HG03066 (cell line): ENCODE measurements around the gene SPARC.
"Not testable (repeated sequence)": the region's sequence is repeated elsewhere in the genome, so short reads cannot be mapped to it uniquely, and the experiment has no call there.

Source experiments
- ATAC-seq: cut with Tn5 transposase; IDR thresholded peaks from one replicate; pipeline ENCODE4 v1.9.1; 2021; ENCODE audit warnings: low read depth; ENCODE audit not compliant: unreplicated experiment

Gene SPARC

DNA sequence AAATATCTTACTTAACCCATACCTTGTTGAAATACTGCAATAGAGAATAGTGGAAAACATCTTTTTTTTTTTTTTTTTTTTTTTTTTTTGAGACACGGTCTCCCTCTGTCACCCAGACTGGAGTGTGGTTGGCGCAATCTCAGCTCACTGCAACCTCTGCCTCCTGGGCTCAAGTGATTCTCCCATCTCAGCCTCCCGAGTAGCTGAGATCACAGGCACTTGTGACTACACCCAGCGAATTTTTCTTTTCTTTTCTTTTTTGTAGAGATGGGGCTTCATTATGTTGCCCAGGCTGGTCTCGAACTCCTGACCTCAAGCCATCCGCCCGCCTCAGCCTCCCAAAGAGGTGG, 6.6 kb downstream of the SPARC start:
- not testable (repeated sequence) for ATAC-seq

DNA sequence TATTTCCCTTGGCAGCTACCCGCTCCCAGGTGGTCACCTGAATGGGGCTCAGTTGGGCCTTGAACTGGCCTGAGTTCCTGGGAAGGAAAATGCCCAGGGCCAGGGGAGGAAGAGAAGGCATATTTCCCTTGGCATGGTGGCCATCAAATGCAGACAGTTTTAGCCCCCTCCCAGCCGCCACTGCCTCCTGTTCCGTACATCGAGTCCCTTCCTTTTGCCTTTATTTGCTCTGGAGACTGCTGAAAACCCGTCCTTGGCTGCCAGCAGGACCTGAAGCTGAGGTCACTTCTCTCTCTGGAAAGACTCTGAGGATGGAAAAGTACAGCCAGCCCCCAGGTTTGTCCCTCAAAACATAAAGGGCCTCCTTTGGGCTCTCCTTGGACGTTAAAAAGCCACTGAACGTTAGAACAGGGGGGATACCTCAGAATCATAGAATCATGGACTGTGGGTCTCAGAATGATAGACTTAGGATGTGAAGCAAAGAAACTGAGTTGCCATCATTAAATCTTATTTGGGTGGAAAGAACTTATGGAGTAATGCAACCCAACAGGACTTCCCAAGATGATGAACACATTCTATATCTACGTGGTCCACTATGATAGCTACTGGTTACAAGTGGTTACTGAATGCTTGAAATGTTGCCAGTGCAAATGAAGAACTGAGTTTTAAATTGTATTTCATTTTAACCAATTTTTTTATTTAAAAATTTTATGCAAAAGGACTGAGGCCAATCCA, 7.1 kb downstream of the SPARC start:
- ATAC-seq = no peak

DNA sequence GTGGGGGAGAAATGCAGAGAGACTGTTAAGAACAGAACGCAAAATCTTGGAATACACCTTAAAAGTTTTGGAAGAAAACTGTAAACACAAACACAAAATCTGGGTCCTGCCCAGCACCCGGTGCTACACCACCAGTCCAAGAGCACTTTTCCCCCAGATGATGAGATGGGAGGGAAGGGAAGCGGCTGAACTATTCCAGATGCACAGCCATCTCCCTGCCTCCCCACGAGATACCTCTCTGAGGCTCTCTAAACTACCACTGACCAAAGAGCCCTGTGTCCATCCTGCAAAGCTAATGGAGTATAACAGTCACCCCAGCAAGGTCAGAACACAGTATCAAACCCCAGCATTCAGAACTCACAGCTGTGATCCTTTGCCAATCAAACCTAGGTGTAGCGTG, 8.0 kb downstream of the SPARC start:
- no peak for ATAC-seq

DNA sequence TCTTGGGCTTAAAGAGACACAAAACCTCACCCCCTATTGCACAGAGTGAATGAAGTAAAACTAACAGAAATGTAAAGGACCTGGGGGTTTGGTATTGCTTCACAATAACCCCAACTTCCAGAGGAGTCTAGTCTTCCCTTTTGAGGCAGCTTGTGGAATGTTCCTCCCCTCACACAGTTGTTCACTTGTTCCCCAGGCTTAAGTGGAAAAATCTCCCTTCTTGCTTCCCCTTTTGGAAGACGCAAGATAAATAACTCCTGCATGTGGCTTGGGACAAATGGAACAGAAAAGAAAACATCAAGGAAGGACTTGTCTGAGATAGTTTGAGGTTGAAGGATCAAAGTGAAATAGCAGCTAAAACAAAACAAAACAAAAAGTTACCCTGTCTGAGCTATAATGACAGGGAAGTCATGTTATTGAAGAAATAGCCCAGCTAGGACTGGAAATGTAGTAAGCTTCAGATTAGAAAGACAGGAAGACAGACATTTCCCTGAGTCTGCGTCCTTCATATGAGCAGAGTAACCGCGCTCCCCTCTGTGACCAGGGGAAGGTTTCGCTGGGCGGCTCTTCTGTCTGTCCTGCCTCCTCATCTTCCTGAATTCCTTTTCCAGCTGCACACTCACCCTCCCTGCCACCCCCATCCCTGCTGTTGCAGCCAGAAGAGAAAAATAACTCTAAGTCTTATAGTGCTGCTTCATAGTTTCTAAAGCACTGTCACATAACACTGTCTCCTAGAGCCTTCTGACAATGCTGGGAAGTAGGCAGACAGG, 8.8 kb downstream of the SPARC start:
- ATAC-seq = no peak

DNA sequence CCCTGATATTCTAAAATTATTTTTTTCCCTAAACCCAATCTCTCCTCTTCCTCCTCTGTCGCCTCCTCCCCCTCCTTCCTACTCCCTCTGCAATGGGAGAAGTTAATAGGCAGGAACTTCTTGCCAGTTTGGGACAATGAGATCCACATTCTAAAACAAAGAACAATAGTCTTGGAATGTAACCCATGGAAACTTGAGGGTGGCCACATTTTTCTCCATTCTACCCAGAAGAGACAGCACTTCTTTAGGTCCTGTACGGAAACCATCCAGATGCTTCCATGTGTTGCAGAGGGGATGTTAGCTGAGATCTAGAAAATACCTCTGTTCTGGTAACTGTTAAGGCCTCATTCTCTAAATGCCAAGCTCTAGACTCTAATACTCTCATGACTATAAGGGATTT, 10.0 kb downstream of the SPARC start:
- no peak for ATAC-seq

DNA sequence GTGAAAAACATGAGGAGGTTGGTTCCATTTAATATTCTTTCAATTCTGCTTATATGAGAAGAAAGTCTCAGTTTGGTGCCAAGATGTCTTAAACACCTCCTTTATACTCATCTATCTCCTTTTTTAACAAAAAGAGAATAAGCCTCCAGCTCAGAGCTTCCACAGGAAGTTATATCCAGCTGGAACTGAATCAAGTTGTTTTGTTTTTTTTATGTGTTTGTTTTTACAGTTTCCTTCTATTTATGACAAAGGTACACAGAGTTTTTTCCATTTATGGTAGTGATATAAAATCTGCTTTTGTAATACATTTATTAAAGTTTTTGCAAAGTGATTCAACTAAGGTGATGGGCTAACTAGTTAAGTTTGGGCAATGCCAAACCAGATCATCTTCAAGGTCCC, 10.4 kb downstream of the SPARC start:
- no peak for ATAC-seq

DNA sequence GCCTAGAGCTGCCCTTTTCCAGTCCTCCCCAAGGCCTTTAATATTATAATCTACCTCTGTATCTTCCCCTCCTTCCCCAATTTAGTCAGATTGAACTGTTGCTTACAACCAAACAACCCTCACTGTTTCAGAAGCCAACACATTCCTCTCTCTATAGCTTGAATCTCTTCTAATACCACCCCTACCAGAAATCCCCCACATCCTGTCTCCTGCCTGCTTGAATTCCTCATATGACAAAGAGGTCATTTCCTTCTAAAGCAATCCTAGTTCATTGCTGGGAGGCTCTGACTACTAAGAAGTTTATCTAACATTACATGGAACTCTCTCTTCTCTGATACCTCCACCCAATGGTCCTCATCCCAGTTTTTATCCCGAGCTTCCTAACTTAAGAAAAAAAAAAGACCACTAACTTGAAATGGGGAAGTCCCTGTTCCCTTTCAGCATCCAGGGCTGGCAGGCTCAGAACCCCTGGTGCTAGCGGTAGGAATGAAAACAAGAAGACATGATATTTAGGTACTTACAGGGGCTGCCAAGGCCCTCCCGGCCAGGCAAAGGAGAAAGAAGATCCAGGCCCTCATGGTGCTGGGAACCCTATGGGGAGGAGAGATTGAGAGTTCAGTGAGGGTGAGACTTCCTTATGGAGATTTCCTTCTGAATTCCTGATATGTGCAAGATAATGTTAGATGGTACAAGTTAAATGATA, 11.0 kb downstream of the SPARC start:
- no peak for ATAC-seq

DNA sequence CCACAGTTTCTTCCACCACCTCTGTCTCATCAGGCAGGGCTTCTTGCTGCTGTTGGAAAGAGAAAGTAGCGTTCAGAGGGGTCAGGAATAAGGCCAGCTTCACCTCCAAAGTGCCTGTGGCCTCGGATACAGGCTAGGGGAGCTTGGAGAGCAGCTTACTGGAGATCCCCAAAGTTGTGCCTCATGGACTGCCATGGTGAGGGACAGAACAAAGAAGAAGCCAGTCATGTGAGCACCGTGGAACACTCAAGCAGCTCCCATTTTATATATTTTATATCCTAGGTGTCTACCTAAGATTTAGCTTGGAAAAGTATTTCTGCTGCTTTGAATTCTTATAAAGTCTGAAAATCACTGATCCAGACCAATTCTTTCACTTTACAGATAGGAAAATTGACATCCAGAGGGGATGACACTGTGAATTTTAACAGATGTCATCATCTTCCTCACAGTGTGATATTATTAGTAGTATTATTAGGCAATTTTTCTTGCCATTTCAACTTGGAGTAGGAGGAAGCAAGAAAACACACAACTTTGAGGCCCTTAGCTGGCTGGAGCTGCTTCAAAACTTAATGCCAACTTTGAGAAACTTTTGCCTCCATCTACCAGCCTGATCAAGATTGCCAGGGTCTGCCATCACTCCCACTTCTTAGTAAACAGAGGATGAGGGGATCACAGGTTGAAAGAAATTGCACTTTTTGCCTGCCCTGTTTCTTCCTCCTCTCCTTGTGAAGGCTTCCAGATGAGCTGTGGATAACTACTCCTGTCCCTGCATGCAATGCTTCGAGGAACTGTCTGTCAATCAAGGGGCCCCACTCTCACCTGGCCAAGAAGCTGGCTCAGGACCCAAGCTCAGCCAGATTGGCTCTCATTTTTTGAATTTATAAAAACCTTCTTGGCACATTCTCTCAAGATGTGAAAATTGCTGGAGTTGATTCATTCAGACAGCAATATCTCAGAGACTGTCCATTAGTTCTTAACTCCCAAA, 11.8 kb downstream of the SPARC start:
- ATAC-seq = no peak

DNA sequence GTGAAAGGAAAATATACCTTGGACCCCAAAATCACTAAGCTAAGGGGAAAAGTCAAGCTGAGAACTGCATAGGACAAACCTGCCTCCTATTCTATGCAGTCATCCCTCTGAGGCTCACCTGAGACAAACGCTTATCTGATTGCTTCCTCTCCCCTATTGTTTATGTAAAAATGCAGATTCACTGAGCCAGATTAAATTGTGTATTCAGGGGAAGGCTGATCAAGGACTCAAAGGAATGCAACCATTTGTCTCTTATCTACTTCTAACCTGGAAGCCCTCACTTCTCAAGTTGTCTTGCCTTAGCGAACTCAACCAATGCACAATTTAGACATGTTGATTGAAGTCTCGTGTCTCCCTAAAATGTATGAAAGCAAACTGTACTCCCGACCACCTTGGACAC, 13.3 kb downstream of the SPARC start:
- ATAC-seq = no peak

DNA sequence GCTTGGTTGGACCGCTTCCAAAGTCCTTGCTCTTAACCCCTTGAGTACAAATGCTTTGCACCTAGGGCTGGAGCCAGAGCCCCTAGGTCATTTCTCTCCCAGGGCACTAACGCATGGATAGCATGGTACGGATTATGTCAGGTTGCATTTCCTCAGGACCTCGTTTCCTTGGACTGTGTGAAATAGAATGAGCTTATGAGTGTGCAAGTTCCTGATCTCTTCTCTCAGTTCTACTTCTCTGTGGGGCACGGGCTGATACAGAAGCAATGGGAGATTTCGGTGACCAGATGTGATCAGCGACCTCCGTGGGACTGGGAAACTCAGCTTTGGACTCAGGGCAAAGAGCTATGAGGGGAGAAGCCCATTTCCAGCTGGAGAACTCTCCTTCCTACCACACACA, 14.2 kb downstream of the SPARC start:
- no peak for ATAC-seq

DNA sequence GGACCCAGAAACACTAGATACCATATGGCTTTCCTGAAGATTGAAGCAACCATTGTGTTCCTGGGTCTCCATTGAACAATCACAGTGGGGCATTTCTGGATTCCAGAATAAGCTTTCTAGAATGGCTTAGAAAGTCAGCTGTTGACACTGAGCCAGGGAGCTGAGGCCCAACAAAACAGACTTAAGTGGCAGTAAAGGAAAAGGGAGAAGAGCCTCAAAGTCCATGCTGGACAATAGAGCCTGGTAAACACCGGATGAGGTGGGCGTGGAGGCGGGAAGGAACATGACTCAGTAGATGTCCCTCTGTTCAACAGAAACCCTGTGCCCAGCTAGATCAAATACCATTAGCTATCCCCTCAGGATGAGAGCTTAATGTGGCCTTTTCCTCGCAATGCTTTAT, 14.8 kb downstream of the SPARC start:
- no peak for ATAC-seq

DNA sequence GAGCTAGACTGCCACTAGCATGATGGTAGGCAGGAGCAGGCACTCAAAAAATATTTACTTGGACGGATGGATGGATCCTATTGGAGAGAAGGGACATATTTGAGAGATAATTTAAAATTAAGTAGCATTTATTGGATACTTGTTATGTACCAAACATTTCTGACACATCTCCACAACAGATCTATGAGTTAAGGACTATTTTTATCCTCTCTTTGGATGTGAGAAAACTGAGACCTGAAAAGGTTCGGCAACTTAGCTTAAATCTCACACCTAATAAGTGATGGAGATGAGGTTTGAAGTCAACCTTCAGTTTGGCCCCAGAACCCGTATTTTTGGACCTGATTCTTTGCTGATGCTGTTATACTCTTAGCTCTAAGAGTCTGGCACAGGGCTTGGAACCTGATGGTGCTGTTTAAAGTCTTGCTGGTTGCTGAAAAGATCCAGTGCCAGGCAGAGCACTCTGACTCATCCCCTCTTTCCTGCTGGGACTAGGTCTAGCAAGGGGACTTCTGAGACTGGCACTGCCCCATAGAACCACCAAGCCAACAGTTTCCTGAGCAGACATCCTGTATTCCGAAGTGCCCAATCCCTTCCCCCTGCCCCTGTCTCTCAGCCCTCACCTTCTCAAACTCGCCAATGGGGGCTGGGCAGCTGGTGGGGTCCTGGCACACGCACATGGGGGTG, 15.6 kb downstream of the SPARC start:
- ATAC-seq = no peak

DNA sequence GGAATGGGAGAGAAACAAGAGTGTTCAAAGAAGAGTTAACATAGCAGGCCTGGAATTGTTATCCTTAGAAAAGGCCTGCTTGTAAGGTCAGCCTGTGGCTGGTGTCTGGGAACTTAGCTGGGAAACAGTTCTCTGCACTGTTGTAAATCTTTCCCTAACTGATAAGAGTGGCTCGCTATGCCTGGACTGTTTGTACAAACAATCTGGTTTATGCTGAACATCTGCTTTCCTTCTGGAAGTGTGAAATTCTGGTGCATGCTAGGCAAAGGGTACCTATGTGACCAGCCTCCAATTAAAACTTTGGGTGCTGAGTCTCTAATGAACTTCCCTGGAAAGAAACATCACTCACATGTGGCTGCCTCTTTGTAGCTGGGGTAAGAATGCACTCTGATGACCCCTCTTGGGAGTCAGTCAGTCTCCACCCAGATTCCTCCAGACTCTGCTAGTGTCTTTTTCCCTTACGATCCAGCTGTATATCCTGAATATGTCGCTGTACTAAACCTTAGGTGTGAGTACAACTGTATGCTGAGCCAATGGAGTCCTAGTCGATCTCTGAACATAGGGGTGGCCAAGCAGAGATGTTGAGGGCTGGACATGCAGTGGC, 16.5 kb downstream of the SPARC start:
- no peak for ATAC-seq

DNA sequence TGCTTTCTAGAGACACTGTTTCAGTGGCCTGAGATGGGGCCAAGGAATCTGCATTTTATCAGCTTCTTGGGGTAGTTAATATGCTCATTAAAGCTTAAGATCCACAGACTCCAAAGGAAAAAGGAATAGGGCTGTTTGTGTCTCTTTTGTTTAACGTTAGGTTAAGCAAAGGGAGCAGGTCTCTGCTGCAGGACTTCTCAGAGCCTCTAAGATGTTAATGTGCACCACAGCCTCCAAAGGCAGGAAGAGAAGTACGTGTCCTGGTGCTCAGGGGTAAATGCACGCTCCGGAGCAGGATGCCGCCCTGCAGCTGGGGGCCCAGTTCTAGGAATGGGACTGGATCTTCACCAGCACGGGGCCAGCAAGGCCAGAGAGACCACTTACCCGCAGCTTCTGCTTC, 19.6 kb downstream of the SPARC start:
- ATAC-seq = no peak

DNA sequence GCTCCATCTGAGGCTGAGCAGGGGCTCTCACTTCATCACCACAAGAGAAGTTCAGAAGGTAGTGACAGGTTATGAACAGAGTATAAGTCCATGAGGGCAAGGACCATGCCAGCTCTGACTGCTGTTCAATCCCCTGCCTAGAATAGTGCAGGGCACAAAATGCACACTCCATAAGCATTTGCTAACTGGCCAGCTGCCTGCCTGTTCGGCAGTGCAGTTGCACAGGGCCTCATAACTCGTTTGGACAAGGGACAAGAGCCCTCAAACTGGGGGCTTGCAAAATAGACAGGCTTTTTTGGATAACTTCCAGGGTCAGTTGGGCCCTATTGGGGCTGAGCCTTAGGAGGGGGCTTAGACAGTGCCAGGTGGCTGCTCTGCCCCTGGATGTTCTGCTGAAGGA, 21.1 kb downstream of the SPARC start:
- ATAC-seq = no peak

DNA sequence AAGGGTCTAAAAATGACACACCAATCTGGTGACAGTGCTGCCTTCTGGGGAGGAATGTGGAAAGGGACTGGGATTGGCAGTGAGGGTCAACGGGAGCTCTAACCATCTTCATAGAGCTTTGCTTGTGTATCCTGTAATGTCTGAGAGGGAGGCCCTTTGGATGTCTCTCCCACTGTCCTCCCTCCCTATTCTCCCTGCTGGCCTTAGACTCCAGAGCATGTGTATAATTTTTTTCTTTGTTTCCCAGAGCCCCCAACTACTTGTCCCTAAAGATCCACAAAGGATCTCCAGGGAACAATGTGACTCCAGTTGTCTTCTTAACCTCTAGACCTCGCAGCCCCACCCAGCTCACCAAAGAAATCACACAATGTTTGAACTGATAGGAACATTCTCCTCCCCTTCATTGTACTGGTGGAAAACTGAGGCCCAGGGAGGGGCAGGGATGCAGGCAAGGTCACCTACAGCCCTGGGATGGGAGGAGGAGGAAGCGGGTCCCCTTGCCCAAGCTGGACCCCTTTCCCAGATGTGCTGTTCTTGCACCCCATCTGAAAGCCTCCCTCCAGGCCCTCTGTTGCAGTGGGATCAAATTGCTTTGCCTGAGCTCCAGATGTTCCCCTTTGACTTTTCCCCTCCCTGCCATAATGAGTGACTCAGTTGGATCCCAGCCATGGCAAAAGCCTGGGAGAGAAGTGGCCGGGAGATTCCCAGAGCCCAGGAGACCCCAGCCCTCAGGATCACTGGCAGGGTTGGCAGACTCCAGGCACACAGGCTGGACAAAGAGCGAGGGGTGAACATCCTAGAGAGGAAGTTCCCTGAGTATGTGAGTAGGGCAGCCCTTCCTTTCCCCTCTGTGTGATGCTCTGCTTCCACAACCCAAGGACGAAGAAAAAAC, 21.8 kb downstream of the SPARC start:
- ATAC-seq = no peak

DNA sequence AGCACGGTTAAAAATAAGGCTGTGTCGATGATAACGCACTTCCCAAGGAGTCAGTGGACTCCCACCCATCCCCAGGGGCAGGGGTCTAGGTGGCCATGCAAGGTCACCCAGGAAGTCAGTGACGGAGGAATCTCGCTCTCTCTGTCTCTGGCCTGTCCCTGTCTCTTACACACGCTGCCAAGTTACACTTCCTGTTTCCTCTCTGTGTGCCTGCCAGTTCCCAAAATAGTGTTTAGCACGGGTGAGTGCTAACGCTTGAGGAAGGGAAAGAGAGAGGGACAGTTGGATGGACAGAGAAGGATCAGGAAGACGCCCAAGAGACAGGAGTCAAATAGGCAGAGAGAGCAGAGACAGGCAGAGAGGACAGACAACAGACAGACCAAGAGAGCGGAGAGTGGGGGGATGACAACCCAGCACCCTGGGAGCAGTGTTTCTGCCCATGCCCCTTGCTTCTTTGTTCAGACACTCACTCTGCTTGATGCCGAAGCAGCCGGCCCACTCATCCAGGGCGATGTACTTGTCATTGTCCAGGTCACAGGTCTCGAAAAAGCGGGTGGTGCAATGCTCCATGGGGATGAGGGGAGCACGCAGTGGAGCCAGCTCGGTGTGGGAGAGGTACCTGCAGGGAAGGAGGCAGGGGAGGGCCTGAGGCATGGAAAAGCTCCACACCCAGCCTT, 23.0 kb downstream of the SPARC start:
- ATAC-seq = no peak

DNA sequence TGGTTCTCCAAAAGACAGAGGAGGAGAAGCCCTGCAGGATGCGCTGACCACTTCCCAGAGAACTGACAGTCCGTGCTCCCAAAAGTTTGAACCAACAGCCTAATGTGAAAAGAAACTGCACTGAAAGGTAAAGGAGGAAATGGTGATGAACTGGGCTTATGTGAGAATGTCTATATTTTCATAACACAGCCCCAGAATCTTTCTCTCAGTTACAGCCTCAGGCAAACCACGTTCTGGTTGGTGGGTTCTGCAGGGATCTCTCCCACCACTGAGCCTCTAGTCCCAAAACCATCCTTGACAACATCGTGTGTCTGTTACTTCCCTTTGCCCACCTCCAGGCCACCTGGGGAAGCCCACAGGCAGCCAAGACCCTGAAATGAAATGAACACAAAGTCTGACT, 23.9 kb downstream of the SPARC start:
- peak; percentile 52 for ATAC-seq
